Skeletal muscle satellite cell (primary cell): Measurements from ENCODE around the gene RNASEH1.
A peak's percentile ranks its signal among the peaks of the same experiment; 100 is the strongest.
"Not testable (repeated sequence)": the region's sequence is repeated elsewhere in the genome, so short reads cannot be mapped to it uniquely, and the experiment has no call there.

Source experiments
- H3K27me3 ChIP-seq: 2 replicates; pipeline ENCODE4 v1.7.0; 2013; ENCODE audit warnings: low read length; ENCODE audit not compliant: control insufficient read depth, insufficient read depth
- H3K36me3 ChIP-seq: 2 replicates; pipeline ENCODE4 v1.7.0; 2013; ENCODE audit warnings: mild to moderate bottlenecking, control low read depth, low read length; ENCODE audit not compliant: insufficient read depth
- H3K4me1 ChIP-seq: 2 replicates; pipeline ENCODE4 v1.7.0; 2013; ENCODE audit warnings: low read length; ENCODE audit not compliant: control insufficient read depth, insufficient read depth
- H3K4me2 ChIP-seq: 2 replicates; pipeline ENCODE4 v1.7.0; 2013; ENCODE audit warnings: mild to moderate bottlenecking, low read length
- H3K4me3 ChIP-seq: 2 replicates; pipeline ENCODE4 v1.7.0; 2013; ENCODE audit warnings: low read length
- H3K9ac ChIP-seq: 2 replicates; pipeline ENCODE4 v1.7.0; 2013; ENCODE audit warnings: mild to moderate bottlenecking, low read depth, low read length, moderate library complexity
- H3K9me3 ChIP-seq: replicated peaks from 2 replicates; pipeline ENCODE4 v1.7.0; 2013; ENCODE audit warnings: mild to moderate bottlenecking, control low read depth, low read length

RNASEH1 gene

GRCh38 chr2:3586220-3586619 lies 28.1 kb upstream of the RNASEH1 start:
- Histone ChIP-seq H3K9me3 (no peaks in the 10 kb centered on the region), H3K27me3 (no peaks in the 10 kb centered on the region), H3K9ac (no peak overlapping the region), H3K36me3 (peaks cover 24% of the 10 kb centered on the region), H3K4me3 (no peak overlapping the region), H3K4me2 (no peak overlapping the region), H3K4me1 (no peaks in the 10 kb centered on the region)

- H3K9ac ChIP-seq: no peak overlapping the region
- peaks cover 32% of the 10 kb centered on the region for H3K36me3 ChIP-seq
- H3K4me3 ChIP-seq: no peak overlapping the region
- H3K27me3 ChIP-seq: no peaks in the 10 kb centered on the region
- H3K4me2 ChIP-seq: no peak overlapping the region
- no peaks in the 10 kb centered on the region for H3K9me3 ChIP-seq
- no peaks in the 10 kb centered on the region for H3K4me1 ChIP-seq
These were observed 27.4 kb upstream of the RNASEH1 start for GRCh38 chr2:3585261-3586109.

- Histone ChIP-seq H3K4me3 (no peak overlapping the region), H3K4me2 (no peak overlapping the region), H3K9ac (no peak overlapping the region), H3K4me1 (no peaks in the 10 kb centered on the region), H3K27me3 (no peaks in the 10 kb centered on the region), H3K9me3 (no peaks in the 10 kb centered on the region), H3K36me3 (peaks cover 39% of the 10 kb centered on the region)
These were observed 26.6 kb upstream of the RNASEH1 start for GRCh38 chr2:3584608-3585260.

GRCh38 chr2:3584076-3584475 lies 25.9 kb upstream of the RNASEH1 start:
- no peak overlapping the region for H3K9ac ChIP-seq
- H3K4me2 ChIP-seq: no peak overlapping the region
- H3K4me1 ChIP-seq: peaks cover 7% of the 10 kb centered on the region
- H3K4me3 ChIP-seq: no peak overlapping the region
- no peaks in the 10 kb centered on the region for H3K27me3 ChIP-seq
- no peaks in the 10 kb centered on the region for H3K9me3 ChIP-seq
- peaks cover 46% of the 10 kb centered on the region for H3K36me3 ChIP-seq

- H3K36me3 ChIP-seq: peaks cover 69% of the 10 kb centered on the region
- no peak overlapping the region for H3K4me3 ChIP-seq
- H3K4me2 ChIP-seq: no peak overlapping the region
- peaks cover 26% of the 10 kb centered on the region for H3K4me1 ChIP-seq
- H3K9ac ChIP-seq: no peak overlapping the region
- no peaks in the 10 kb centered on the region for H3K27me3 ChIP-seq
- no peaks in the 10 kb centered on the region for H3K9me3 ChIP-seq
These were observed 23.5 kb upstream of the RNASEH1 start for GRCh38 chr2:3581367-3582262.

GRCh38 chr2:3580449-3580848 lies 22.3 kb upstream of the RNASEH1 start:
- no peak overlapping the region for H3K4me2 ChIP-seq
- H3K9ac ChIP-seq: no peak overlapping the region
- H3K9me3 ChIP-seq: no peaks in the 10 kb centered on the region
- no peaks in the 10 kb centered on the region for H3K27me3 ChIP-seq
- H3K4me1 ChIP-seq: peaks cover 26% of the 10 kb centered on the region
- no peak overlapping the region for H3K4me3 ChIP-seq
- peaks cover 79% of the 10 kb centered on the region for H3K36me3 ChIP-seq

- H3K9me3 ChIP-seq: no peaks in the 10 kb centered on the region
- H3K36me3 ChIP-seq: peaks cover 75% of the 10 kb centered on the region
- peak overlapping the region; percentile 60 for H3K4me3 ChIP-seq
- H3K27me3 ChIP-seq: no peaks in the 10 kb centered on the region
- H3K9ac ChIP-seq: peak overlapping the region; percentile 44
- H3K4me1 ChIP-seq: peaks cover 26% of the 10 kb centered on the region
- peak overlapping the region; percentile 90 for H3K4me2 ChIP-seq
These were observed 20.9 kb upstream of the RNASEH1 start for GRCh38 chr2:3578987-3579386.

GRCh38 chr2:3576263-3576630 lies 18.1 kb upstream of the RNASEH1 start:
- H3K36me3 ChIP-seq: peaks cover 55% of the 10 kb centered on the region
- H3K27me3 ChIP-seq: not testable (repeated sequence)

GRCh38 chr2:3575534-3576262 lies 17.6 kb upstream of the RNASEH1 start:
- Histone ChIP-seq H3K4me3 (peak overlapping the region; percentile 89), H3K36me3 (peaks cover 50% of the 10 kb centered on the region), H3K9me3 (no peaks in the 10 kb centered on the region), H3K4me2 (peak overlapping the region; percentile 90), H3K27me3 (no peaks in the 10 kb centered on the region), H3K4me1 (peaks cover 26% of the 10 kb centered on the region), H3K9ac (peak overlapping the region; percentile 97)

More at GRCh38 chr2:3576263-3576630, 18.1 kb upstream of the RNASEH1 start:
- Histone ChIP-seq H3K4me1 (peaks cover 26% of the 10 kb centered on the region), H3K9ac (peak overlapping the region; percentile 97), H3K4me2 (peak overlapping the region; percentile 90), H3K4me3 (peak overlapping the region; percentile 89)
- H3K9me3 ChIP-seq: not testable (repeated sequence)

- no peak overlapping the region for H3K4me3 ChIP-seq
- no peaks in the 10 kb centered on the region for H3K27me3 ChIP-seq
These were observed 16.0 kb upstream of the RNASEH1 start for GRCh38 chr2:3574155-3574554.

GRCh38 chr2:3572620-3573019 lies 14.5 kb upstream of the RNASEH1 start:
- Histone ChIP-seq H3K9me3 (no peaks in the 10 kb centered on the region), H3K9ac (no peak overlapping the region), H3K36me3 (peaks cover 19% of the 10 kb centered on the region), H3K4me2 (no peak overlapping the region), H3K4me1 (peaks cover 5% of the 10 kb centered on the region), H3K27me3 (no peaks in the 10 kb centered on the region), H3K4me3 (no peak overlapping the region)

More at GRCh38 chr2:3574155-3574554, 16.0 kb upstream of the RNASEH1 start:
- Histone ChIP-seq H3K9me3 (no peaks in the 10 kb centered on the region), H3K4me2 (no peak overlapping the region), H3K36me3 (peaks cover 34% of the 10 kb centered on the region), H3K4me1 (peaks cover 20% of the 10 kb centered on the region), H3K9ac (no peak overlapping the region)
